Uterus (tissue), 4 donors: ENCODE measurements around the gene SULF2. TPM values are rescaled to one million over a fixed set of nuclear protein-coding genes. Genes with fewer than 3 reads are reported as not detected.

Experiments used
- DNase-seq, 2 donors: peaks; one replicate each; pipeline ENCODE4 v3.0.0-alpha.2; 2019 to 2020
- H3K27ac ChIP-seq, 2 donors: fragments of 200-600 bp; sonication (generic); 1 replicate in 1 of 2; 2 replicates in 1 of 2; pipeline ENCODE4 v1.5.1; 2016 to 2018
- H3K27me3 ChIP-seq, 2 donors: fragments of 200-600 bp; sonication (generic); one replicate each; pipeline ENCODE4 v1.5.1; 2018 to 2019; ENCODE audit warnings: control low read depth in 1 of 2
- H3K36me3 ChIP-seq, 2 donors: fragments of 200-600 bp; sonication (generic); one replicate each; pipeline ENCODE4 v1.5.1; 2019; ENCODE audit warnings: control low read depth in 1 of 2
- H3K4me1 ChIP-seq, 2 donors: fragments of 200-600 bp; sonication (generic); one replicate each; pipeline ENCODE4 v1.5.1; 2018 to 2019; ENCODE audit warnings: control low read depth in 1 of 2
- H3K4me3 ChIP-seq, 2 donors: fragments of 200-600 bp; sonication (generic); 1 replicate in 1 of 2; 2 replicates in 1 of 2; pipeline ENCODE4 v1.5.1; 2018 to 2019; ENCODE audit warnings: mild to moderate bottlenecking in 1 of 2
- H3K9me3 ChIP-seq, 2 donors: fragments of 200-600 bp; sonication (generic); one replicate each; pipeline ENCODE4 v1.5.1; 2019; ENCODE audit warnings: control low read depth in 1 of 2
- CTCF ChIP-seq, 4 experiments: fragments of 200-600 bp in 2 of 4; fragments of 450-650 bp in 2 of 4; sonication (generic) in 2 of 4; IDR thresholded peaks; one replicate each; pipeline ENCODE4 v1.5.1; 2016 to 2019; ENCODE audit warnings: antibody characterized with exemption in 4 of 4, mild to moderate bottlenecking in 2 of 4, moderate library complexity in 1 of 4
- POLR2A ChIP-seq, 2 donors: fragments of 450-650 bp; IDR thresholded peaks; one replicate each; pipeline ENCODE4 v1.6.1; 2016; ENCODE audit warnings: antibody characterized with exemption in 2 of 2, mild to moderate bottlenecking in 1 of 2, moderate library complexity in 1 of 2
- intact Hi-C: fragments of 100-400 bp; cut with DNase I; formaldehyde crosslinking; loops from one replicate; pipeline ENCODE4 v1.15.1; 2023; ENCODE audit warnings: low total_unique reads
- total RNA-seq, 4 donors: library from RNA; depleted of rRNA in 3 of 4; stranded (reverse); fragments of >200 nt in 3 of 4; gene quantifications; one replicate each; pipeline versions ENCODE4 v1.1.0 to v1.2.4, GENCODE V29; 2014 to 2023
- donor health status: DM: yes; HTN: yes; CAD: no.

The SULF2 gene
- total RNA-seq, 4 donors from 2014 or later = 95.9 to 558 (median 213) TPM

- TF ChIP-seq POLR2A (IDR thresholded peaks at IDR 0.05) = no peak
- no peak for TF ChIP-seq CTCF (IDR thresholded peaks at IDR 0.05)
- H3K27me3 ChIP-seq = no peaks in the 10 kb centered on the region
- no peaks in the 10 kb centered on the region for H3K4me1 ChIP-seq
- intact Hi-C loops = no loop called here
- no peak for DNase-seq
- H3K27ac ChIP-seq = no peak overlapping the region
- H3K36me3 ChIP-seq = no peaks in the 10 kb centered on the region
- H3K4me3 ChIP-seq = no peak overlapping the region
- no peaks in the 10 kb centered on the region for H3K9me3 ChIP-seq
Observed at GRCh38 chr20:47666304-47666703, 119.0 kb downstream of the SULF2 start.

- intact Hi-C loops = no loop called here
- no peak for TF ChIP-seq CTCF (IDR thresholded peaks at IDR 0.05)
- no peak for TF ChIP-seq POLR2A (IDR thresholded peaks at IDR 0.05)
- no peak for DNase-seq
- Histone ChIP-seq H3K27me3 (no peaks in the 10 kb centered on the region), H3K4me3 (no peak overlapping the region), H3K9me3 (no peaks in the 10 kb centered on the region), H3K4me1 (no peaks in the 10 kb centered on the region), H3K36me3 (no peaks in the 10 kb centered on the region), H3K27ac (peak overlapping the region in 1 of 2 donors; percentile 30)
Observed at GRCh38 chr20:47665221-47665991, 119.9 kb downstream of the SULF2 start.

- DNase-seq = no peak
- H3K36me3 ChIP-seq = no peaks in the 10 kb centered on the region
- no peaks in the 10 kb centered on the region for H3K27me3 ChIP-seq
- H3K4me1 ChIP-seq = no peaks in the 10 kb centered on the region
- H3K4me3 ChIP-seq = no peak overlapping the region
- H3K27ac ChIP-seq = peak overlapping the region in 1 of 2 donors; percentile 55
- TF ChIP-seq POLR2A (IDR thresholded peaks at IDR 0.05) (no peak), CTCF (IDR thresholded peaks at IDR 0.05) (no peak)
- H3K9me3 ChIP-seq = no peaks in the 10 kb centered on the region
- intact Hi-C loops = loop anchor here (5.0 kb wide), 1 partner anchor 958 kb away; no protein-coding TSS in a partner anchor
Observed at GRCh38 chr20:47664744-47665143, 120.5 kb downstream of the SULF2 start.

GRCh38 chr20:47664068-47664437, 121.2 kb downstream of the SULF2 start:
- no peak overlapping the region for H3K4me3 ChIP-seq
- H3K27me3 ChIP-seq = no peaks in the 10 kb centered on the region
- peak overlapping the region; percentile 46 to 55 for H3K27ac ChIP-seq
- H3K4me1 ChIP-seq = no peaks in the 10 kb centered on the region
- no peaks in the 10 kb centered on the region for H3K9me3 ChIP-seq
- no peak for DNase-seq
- intact Hi-C loops = loop anchor here (5.0 kb wide), 1 partner anchor 958 kb away; no protein-coding TSS in a partner anchor
- TF ChIP-seq POLR2A (IDR thresholded peaks at IDR 0.05) (no peak), CTCF (IDR thresholded peaks at IDR 0.05) (no peak)
- H3K36me3 ChIP-seq = no peaks in the 10 kb centered on the region

GRCh38 chr20:47663354-47664067, 121.8 kb downstream of the SULF2 start:
- TF ChIP-seq CTCF (IDR thresholded peaks at IDR 0.05) (peak; percentile 91 to 98 (median 96)), POLR2A (IDR thresholded peaks at IDR 0.05) (peak in 1 of 2 donors; percentile 15)
- Histone ChIP-seq H3K27ac (peak overlapping the region; percentile 46 to 55), H3K36me3 (no peaks in the 10 kb centered on the region), H3K4me3 (no peak overlapping the region), H3K27me3 (no peaks in the 10 kb centered on the region), H3K9me3 (no peaks in the 10 kb centered on the region), H3K4me1 (no peaks in the 10 kb centered on the region)
- DNase-seq = peak; percentile 83
- intact Hi-C loops = loop anchor here (5.0 kb wide), 1 partner anchor 959 kb away; no protein-coding TSS in a partner anchor
